Peyer's patch (tissue), 4 donors: Measurements from ENCODE around the gene PKP2.

Source experiments
- CTCF ChIP-seq, 6 experiments: fragments of 450-650 bp in 4 of 6; fragments of 200-600 bp in 2 of 6; sonication (generic) in 1 of 6; IDR thresholded peaks; one replicate each; pipeline ENCODE4 v1.5.1; 2017 to 2019; ENCODE audit warnings: antibody characterized with exemption in 6 of 6, mild to moderate bottlenecking in 3 of 6, moderate library complexity in 1 of 6
- POLR2A ChIP-seq, 2 donors: fragments of 450-650 bp; IDR thresholded peaks; one replicate each; pipeline ENCODE4 v1.5.1; 2017; ENCODE audit warnings: antibody characterized with exemption in 2 of 2, mild to moderate bottlenecking in 2 of 2, moderate library complexity in 2 of 2

- TF ChIP-seq CTCF (IDR thresholded peaks at IDR 0.05) (no peak), POLR2A (IDR thresholded peaks at IDR 0.05) (peak; percentile 55 to 76)
Observed at GRCh38 chr12:32896432-32897280, at the start of gene PKP2.
